Stimulated activated CD4-positive, alpha-beta T cell treated with anti-CD3 and anti-CD28 coated beads, Interleukin-4, amount 100 ng/mL, for 4 hours (primary cell): ENCODE data around the gene NSMCE1.
A peak's percentile ranks its signal among the peaks of the same experiment; 100 is the strongest.
"Not testable (repeated sequence)": the region's sequence is repeated elsewhere in the genome, so short reads cannot be mapped to it uniquely, and the experiment has no call there.

Source experiments
- DNase-seq, 2 experiments: peaks; one replicate each; pipeline ENCODE4 v3.0.0-alpha.2; 2020

Gene NSMCE1

DNA sequence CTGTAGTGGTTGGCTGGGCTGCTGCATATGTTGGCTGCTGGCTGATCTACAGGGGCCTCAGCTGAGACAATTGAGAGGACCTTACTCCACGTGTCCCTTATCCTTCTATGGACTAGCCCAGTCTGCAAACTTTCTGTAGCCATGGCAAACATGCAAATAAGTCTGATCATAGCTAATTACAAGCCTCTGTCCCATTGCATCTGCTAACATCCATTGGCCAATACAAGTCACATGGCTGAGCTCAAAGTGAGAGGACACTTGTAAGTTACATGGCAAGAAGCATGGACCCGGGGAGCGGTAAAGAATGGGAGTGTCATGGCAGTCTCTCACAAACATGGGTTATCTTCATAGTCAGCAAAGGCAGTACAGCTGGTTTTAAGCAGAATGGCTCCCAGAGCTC is 33.6 kb upstream of the NSMCE1 start:
- no peak for DNase-seq

DNA sequence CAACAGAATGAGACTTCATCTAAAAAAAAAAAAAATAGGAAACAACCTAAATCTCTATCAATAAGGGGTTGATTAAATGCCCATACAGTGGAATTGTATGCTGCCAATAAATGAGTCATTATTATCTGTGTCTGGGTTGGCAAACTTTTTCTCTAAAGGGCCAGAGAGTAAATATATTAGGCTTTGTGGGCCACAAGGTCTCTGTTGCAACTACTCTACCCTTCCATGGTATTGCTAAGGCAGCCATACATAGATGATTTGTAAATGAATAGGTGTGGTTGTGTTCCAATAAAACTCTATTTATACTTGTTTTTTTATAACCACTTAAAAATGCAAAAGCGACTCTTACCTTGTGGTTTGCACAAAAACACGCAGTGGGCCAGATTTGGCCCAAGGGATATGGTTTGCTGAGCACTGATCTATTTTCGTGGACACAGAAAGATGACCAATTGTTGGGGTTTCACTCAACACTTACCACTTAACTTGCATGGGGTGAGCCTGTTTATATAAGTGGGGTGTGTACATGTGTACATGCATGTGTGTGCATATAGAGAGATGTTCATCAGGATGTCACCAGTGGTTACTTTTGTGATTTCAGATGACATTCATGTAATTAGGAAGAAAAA is 32.8 kb upstream of the NSMCE1 start:
- no peak for DNase-seq

DNA sequence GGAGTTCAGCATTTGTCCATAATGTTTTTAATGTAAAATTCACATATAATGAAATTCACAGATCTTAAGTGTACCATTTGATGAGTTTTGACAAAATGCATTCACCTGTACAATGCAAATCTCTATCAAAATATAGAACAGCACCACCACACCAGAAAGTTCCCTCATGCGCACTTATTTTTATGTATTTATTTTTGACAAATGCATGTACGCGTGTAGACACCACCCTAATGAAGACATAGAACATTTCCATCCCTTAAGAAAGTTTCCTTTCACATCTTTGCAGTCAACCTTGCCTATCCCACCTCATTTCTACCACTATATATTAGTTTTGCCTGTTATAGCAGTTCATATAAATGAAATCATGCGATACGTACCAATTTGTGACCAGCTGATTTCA is 29.6 kb upstream of the NSMCE1 start:
- DNase-seq: no peak

- no peak for DNase-seq
Measured at GRCh38 chr16:27293343-27293742, 24.8 kb upstream of the NSMCE1 start.

GRCh38 chr16:27291722-27292240 is 23.2 kb upstream of the NSMCE1 start:
- no peak for DNase-seq

DNA sequence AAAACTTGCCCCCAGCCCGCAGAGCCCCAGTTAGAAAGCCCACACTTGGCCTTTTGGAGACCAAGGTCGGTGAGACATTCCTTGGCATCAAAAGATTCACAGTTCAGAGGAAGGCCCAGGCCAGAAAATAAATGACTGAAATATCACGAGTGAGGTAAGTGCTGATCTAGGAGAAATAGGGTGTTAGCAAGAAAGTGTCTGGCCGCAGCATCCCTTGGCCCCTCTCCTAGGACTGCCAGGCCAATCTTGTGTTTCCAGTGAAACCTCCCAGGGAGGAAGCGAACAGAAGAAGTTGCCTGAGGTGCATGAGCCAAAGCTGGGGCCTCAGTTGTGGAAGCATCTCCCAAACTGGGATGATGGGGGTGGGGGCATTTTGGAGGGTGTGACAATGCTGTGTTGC is 22.5 kb upstream of the NSMCE1 start:
- DNase-seq: no peak

DNA sequence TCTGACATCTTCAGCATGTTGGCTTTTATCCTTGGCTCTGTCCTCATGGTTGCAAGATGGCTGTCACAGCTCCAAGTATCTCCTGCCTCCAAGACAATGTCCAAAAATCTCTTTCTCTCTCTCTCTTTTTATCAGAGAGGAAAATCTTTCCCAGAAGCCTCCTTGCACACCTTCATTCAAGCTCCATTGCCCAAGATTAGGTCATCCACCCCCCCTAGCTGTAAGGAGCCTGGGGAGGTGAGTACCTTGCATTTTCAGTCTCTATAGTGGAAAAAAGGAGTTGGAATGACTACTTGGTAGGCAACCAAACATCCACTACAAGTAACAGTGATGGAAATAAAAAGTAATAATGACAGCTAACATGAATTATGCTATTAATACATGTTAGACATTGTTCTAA is 22.0 kb upstream of the NSMCE1 start:
- no peak for DNase-seq

GRCh38 chr16:27289669-27290068 is 21.1 kb upstream of the NSMCE1 start:
- peak in 1 of 2 experiments; percentile 22 for DNase-seq

DNA sequence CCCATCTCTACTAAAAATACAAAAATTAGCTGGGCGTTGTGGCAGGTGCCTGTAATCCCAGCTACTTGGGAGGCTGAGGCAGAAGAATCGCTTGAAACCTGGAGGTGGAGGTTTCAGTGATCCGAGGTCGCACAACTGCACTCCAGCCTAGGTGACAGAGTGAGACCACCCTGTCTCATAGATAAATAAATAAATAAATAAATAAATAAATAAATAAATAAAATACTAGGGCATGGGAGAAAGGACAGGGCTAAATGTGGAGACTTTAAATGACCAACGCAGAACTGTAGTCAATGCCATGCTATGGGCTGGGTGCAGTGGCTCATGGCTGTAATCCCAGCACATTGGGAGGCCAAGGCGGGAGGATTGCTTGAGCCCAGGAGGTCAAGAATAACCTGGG is 19.7 kb upstream of the NSMCE1 start:
- not testable (repeated sequence) for DNase-seq

DNA sequence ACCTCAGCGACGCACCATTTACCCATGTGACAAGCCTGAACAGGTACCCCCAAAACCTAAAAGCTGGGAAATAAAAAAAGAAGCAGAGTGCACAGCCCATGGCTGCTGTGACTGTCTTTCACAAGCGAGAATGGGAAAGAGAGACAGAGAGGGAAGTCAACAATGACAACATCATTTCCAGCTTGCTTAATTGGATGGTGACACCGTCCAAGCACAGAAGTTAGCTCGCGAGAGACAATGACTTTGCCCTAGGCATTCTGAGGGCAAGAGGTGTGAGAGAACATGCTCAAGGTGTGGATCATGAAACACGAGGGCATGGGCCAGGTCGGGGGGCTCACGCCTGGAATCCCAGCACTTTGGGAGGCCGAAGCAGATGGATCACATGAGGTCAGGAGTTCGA is 19.3 kb upstream of the NSMCE1 start:
- DNase-seq: no peak

DNA sequence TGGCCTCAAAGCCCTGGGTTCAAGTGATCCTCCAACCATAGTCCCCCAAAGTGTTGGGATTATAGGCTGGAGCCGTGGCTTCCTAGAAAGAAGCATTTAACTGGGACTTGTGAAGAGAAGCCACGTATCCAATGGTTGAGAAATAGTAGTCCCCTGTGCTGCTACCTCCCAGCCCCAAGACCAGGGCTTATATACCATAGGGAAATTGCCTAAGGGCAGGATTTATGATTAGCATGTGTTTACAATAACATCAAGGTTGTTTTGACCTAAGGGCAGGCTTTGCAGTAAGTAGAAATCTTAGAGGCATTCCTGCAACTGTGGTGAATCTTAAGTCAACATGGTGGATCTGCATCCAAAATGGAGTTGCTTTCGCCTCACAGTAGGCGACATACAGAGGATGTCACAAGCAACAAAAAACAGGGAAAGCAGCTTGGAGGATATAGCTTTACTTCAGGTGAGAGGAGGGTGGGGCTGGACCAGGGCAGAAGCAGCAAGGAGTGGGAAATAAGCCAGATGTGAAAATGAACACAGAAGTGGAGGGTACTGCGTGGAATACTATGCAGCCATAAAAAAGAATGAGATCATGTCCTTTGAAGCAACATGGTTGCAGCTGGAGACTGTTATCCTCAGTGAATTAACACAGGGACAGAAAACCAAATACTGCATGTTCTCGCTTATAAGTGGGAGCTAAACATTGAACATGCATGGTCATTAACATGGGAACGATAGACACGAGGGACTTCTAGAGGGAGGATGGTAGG is 18.7 kb upstream of the NSMCE1 start:
- no peak for DNase-seq

GRCh38 chr16:27286451-27286850 is 17.9 kb upstream of the NSMCE1 start:
- DNase-seq: no peak

DNA sequence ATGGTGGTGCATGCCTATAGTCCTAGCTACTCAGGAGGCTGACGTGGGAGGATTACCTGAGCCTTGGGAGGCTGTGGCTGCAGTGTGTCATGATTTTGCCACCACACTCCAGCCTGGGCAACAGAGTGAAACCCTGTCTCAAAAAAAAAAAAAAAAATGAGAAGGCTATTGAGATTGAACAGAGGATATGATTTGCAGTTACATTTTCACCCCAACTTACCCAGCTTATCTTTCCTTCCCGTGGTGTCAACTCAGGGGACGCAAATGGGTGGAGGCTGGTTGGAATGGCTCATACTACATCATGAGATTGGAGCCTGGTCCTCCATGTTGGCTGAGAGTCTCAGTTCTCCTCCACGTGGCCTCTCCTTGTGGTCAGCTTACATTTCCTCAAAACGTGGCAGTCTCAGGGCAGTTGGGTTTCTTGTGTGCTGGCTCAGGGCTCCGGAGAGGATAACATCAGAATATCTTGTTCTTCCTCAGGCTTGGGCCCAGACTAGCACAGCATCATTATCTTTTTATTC is 17.2 kb upstream of the NSMCE1 start:
- DNase-seq: no peak

GRCh38 chr16:27284865-27285675 is 16.5 kb upstream of the NSMCE1 start:
- no peak for DNase-seq

GRCh38 chr16:27281243-27281642 is 12.7 kb upstream of the NSMCE1 start:
- DNase-seq: peak in 1 of 2 experiments; percentile 16

GRCh38 chr16:27275394-27275793 is 6.8 kb upstream of the NSMCE1 start:
- no peak for DNase-seq

DNA sequence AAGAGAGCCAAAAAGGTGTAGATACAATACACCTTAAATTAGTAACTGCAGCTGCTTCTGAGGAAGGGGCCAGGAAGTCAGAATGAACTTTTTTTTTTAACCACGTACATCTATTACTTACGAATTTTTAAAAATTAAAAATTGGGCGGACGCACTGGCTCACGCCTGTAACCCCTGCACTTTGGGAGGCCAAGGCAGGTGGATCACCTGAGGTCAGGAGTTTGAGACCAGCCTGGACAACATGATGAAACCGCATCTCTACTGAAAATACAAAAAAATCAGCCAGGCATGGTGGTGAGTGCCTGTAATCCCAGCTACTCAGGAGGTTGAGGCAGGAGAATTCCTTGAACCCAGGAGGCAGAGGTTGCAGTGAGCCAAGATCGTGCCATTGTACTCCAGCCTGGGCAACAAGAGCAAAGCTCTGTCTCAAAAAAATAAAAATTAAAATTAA is 5.9 kb upstream of the NSMCE1 start:
- DNase-seq: not testable (repeated sequence)

- DNase-seq: peak in 1 of 2 experiments; percentile 55
Measured at GRCh38 chr16:27273670-27274423, 5.3 kb upstream of the NSMCE1 start.

DNA sequence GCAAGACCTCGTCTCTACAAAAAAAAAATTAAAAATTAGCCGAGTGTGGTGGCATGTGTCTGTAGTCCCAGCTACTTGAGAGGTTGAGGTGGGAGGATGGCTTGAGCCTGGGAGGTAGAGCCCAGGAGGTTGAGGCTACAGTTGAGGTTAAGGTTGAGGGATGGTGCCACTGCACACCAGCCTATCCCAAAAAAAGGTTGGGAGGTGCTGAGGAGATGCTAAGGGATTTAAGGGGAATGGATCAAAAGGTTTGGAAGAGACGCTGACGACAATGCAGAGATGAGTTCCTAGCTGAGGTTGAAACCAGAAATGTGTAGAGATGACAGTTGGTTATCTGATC is 4.7 kb upstream of the NSMCE1 start:
- no peak for DNase-seq

- not testable (repeated sequence) for DNase-seq
Measured at GRCh38 chr16:27272697-27273096, 4.1 kb upstream of the NSMCE1 start.

- no peak for DNase-seq
Measured at GRCh38 chr16:27272076-27272475, 3.5 kb upstream of the NSMCE1 start.

DNA sequence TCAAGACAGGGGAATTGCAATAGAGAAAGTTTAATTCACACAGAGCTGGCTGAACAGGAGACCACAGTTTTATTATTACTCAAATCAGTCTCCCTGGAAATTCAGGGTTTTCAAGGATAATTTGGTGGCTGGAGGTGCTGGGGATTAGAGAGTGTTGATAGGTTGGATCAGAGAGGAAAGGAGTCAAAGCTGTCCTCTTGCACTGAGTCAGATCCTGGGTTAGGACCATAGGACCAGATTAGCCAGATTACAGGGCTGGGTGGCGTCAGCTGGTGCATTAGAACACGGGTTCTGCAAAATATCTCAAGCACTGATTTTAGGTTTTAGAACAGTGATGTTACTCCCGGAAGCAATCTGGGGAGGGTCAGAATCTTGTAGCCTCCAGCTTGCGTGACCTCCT is 1.8 kb upstream of the NSMCE1 start:
- no peak for DNase-seq
